Smooth muscle cell (in vitro differentiated cells): ENCODE measurements around the gene ANKRD12. TPM values are rescaled to one million over a fixed set of nuclear protein-coding genes. Genes with fewer than 3 reads are reported as not detected.

Source experiments
- DNase-seq: peaks from one replicate; lab custom pipeline; 2025; ENCODE audit not compliant: unreplicated experiment; lab: John Stamatoyannopoulos, UW
- H2AFZ ChIP-seq: fragments of 200-600 bp; sonication (generic); 2 replicates; pipeline ENCODE4 v1.6.0; 2016; ENCODE audit warnings: antibody characterized with exemption, low read depth, mild to moderate bottlenecking
- H3F3A ChIP-seq: fragments of 200-600 bp; sonication (generic); 2 replicates; pipeline ENCODE4 v1.6.0; 2017; ENCODE audit warnings: antibody characterized with exemption, low read depth
- H3K27ac ChIP-seq: fragments of 200-600 bp; sonication (generic); 2 replicates; pipeline ENCODE4 v1.5.1; 2016; ENCODE audit warnings: low read depth, mild to moderate bottlenecking
- H3K27me3 ChIP-seq: fragments of 200-600 bp; sonication (generic); 2 replicates; pipeline ENCODE4 v1.6.1; 2016; ENCODE audit warnings: low read depth, mild to moderate bottlenecking
- H3K36me3 ChIP-seq: fragments of 200-600 bp; sonication (generic); 2 replicates; pipeline ENCODE4 v1.5.1; 2016; ENCODE audit warnings: low read depth
- H3K4me1 ChIP-seq: fragments of 200-600 bp; sonication (generic); 2 replicates; pipeline ENCODE4 v1.5.1; 2016; ENCODE audit warnings: low read depth
- H3K4me2 ChIP-seq: fragments of 200-600 bp; sonication (generic); 2 replicates; pipeline ENCODE4 v1.6.0; 2016; ENCODE audit warnings: mild to moderate bottlenecking
- H3K4me3 ChIP-seq: fragments of 200-600 bp; sonication (generic); 2 replicates; pipeline ENCODE4 v1.5.1; 2016; ENCODE audit warnings: mild to moderate bottlenecking
- H3K79me2 ChIP-seq: fragments of 200-600 bp; sonication (generic); 2 replicates; pipeline ENCODE4 v1.6.0; 2016; ENCODE audit warnings: low read depth, mild to moderate bottlenecking
- H3K9ac ChIP-seq: fragments of 200-600 bp; sonication (generic); 2 replicates; pipeline ENCODE4 v1.6.0; 2016; ENCODE audit warnings: low read depth
- H3K9me3 ChIP-seq: fragments of 200-600 bp; sonication (generic); replicated peaks from 2 replicates; pipeline ENCODE4 v1.5.1; 2016; ENCODE audit warnings: low read depth
- H4K20me1 ChIP-seq: fragments of 200-600 bp; sonication (generic); 2 replicates; pipeline ENCODE4 v1.6.0; 2016; ENCODE audit warnings: low read depth
- WGBS: methylation state at CpG from one replicate; pipeline ENCODE4 v1.1.7; 2016; ENCODE audit warnings: low lambda C conversion rate; 5-methylcytosine and 5-hydroxymethylcytosine counted together
- polyA plus RNA-seq: library from polyadenylated mRNA; unstranded; fragments of >200 nt; fragmentation: Nextera tagmentation; extraction: Ambion mirVana; gene quantifications from 2 replicates; pipeline ENCODE4 v1.2.1, GENCODE V29; 2016
- total RNA-seq: library from RNA; depleted of rRNA; stranded (reverse); fragments of >200 nt; gene quantifications from 2 replicates; pipeline ENCODE4 v1.2.3, GENCODE V29; 2014
- TF ChIP-seq, protein P1 (sequence below): fragments of 200-600 bp; sonication (generic); IDR thresholded peaks from 2 replicates; pipeline ENCODE4 v1.5.1; 2017; ENCODE audit warnings: borderline replicate concordance, mild to moderate bottlenecking, antibody characterized with exemption; ENCODE audit not compliant: insufficient read depth, poor library complexity, severe bottlenecking

The ANKRD12 gene
- total and polyA plus RNA-seq, 2 experiments from 2014 or later = 28.8 to 43.7 TPM

DNA sequence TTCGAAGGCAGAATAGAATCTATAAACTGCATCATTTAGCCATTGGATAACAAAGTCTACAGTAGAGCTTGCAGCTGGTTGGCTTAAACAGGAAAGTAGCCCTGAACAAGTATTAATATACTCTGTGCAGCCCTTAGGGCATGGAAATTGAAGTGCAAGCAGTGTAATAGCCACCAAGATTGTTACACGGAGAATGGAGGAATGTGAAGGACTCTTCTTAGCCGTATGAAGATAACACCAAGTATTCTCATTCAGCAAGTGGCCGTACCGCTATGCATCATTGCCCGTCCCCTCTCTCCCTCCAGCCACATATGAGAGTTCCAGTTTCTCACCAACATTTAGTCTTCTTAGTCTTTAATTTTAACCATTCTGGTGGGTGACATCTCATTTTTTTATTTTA lies 40.5 kb downstream of the ANKRD12 start:
- H3K79me2 ChIP-seq = peaks cover 95% of the 10 kb centered on the region
- H2AFZ ChIP-seq = no peak overlapping the region
- H3K9ac ChIP-seq = no peak overlapping the region
- DNase-seq = no peak
- H4K20me1 ChIP-seq = peaks cover 99% of the 10 kb centered on the region
- no peaks in the 10 kb centered on the region for H3K27me3 ChIP-seq
- H3K9me3 ChIP-seq = no peaks in the 10 kb centered on the region
- no peak overlapping the region for H3K4me3 ChIP-seq
- no peaks in the 10 kb centered on the region for H3K4me1 ChIP-seq
- no peaks in the 10 kb centered on the region for H3F3A ChIP-seq
- H3K27ac ChIP-seq = no peak overlapping the region
- WGBS = 90% methylated on average over 6 of the region's 6 CpGs
- TF ChIP-seq, protein P1, sequence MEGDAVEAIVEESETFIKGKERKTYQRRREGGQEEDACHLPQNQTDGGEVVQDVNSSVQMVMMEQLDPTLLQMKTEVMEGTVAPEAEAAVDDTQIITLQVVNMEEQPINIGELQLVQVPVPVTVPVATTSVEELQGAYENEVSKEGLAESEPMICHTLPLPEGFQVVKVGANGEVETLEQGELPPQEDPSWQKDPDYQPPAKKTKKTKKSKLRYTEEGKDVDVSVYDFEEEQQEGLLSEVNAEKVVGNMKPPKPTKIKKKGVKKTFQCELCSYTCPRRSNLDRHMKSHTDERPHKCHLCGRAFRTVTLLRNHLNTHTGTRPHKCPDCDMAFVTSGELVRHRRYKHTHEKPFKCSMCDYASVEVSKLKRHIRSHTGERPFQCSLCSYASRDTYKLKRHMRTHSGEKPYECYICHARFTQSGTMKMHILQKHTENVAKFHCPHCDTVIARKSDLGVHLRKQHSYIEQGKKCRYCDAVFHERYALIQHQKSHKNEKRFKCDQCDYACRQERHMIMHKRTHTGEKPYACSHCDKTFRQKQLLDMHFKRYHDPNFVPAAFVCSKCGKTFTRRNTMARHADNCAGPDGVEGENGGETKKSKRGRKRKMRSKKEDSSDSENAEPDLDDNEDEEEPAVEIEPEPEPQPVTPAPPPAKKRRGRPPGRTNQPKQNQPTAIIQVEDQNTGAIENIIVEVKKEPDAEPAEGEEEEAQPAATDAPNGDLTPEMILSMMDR = no peak
- H3K36me3 ChIP-seq = no peaks in the 10 kb centered on the region
- no peak overlapping the region for H3K4me2 ChIP-seq

DNA sequence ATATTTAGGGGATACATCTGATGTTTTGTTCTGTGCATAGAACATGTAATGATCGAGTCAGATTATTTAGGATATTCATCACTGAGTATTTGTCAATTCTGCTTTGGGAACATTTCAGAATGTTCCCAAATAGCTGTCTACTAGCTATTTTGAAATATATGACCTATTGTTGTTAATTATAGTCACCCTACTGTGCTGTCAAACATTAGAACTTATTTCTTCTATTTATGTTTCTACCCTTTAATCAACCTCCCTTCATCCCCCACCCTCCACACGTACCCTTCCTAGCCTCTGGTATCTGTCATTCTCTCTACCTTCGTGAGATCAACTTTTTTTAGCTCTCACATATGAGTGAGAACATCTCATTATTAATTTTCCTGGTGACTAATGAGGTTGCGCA lies 40.9 kb downstream of the ANKRD12 start:
- no peaks in the 10 kb centered on the region for H3K4me1 ChIP-seq
- TF ChIP-seq, protein P1 = no peak
- no peaks in the 10 kb centered on the region for H3K9me3 ChIP-seq
- H3K27ac ChIP-seq = no peak overlapping the region
- 91% methylated on average over 4 of the region's 4 CpGs for WGBS
- no peaks in the 10 kb centered on the region for H3F3A ChIP-seq
- H2AFZ ChIP-seq = no peak overlapping the region
- no peak overlapping the region for H3K4me2 ChIP-seq
- no peaks in the 10 kb centered on the region for H3K36me3 ChIP-seq
- no peak for DNase-seq
- no peak overlapping the region for H3K4me3 ChIP-seq
- H3K27me3 ChIP-seq = no peaks in the 10 kb centered on the region
- H4K20me1 ChIP-seq = peaks cover 95% of the 10 kb centered on the region
- H3K9ac ChIP-seq = no peak overlapping the region
- H3K79me2 ChIP-seq = peaks cover 91% of the 10 kb centered on the region

DNA sequence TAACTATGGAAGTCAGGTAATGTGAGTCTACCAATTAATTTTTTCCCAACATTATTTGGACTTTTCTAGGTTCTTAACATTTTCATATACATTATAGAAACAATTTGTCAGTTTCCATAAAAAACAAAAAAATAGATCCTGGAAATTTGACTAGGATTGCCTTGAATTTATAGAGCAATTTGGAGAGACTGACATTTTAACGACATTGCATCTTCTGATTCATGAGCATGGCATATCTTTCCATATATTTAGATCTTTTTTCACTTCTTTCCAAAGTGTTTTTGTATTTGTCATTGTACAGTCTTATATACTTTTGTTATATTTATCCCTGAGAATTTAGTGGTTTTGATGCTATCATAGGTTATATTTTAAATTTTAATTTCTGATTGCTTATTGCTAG lies 42.0 kb downstream of the ANKRD12 start:
- Histone ChIP-seq H3K4me2 (no peak overlapping the region), H3K27ac (no peak overlapping the region), H3K4me3 (no peak overlapping the region), H2AFZ (no peak overlapping the region), H3K9me3 (no peaks in the 10 kb centered on the region), H3K9ac (no peak overlapping the region), H4K20me1 (peaks cover 89% of the 10 kb centered on the region), H3K36me3 (no peaks in the 10 kb centered on the region), H3F3A (no peaks in the 10 kb centered on the region), H3K79me2 (peaks cover 80% of the 10 kb centered on the region), H3K4me1 (no peaks in the 10 kb centered on the region), H3K27me3 (no peaks in the 10 kb centered on the region)
- TF ChIP-seq, protein P1 = no peak
- WGBS = 100% methylated on average over 1 of the region's 1 CpG
- DNase-seq = no peak

DNA sequence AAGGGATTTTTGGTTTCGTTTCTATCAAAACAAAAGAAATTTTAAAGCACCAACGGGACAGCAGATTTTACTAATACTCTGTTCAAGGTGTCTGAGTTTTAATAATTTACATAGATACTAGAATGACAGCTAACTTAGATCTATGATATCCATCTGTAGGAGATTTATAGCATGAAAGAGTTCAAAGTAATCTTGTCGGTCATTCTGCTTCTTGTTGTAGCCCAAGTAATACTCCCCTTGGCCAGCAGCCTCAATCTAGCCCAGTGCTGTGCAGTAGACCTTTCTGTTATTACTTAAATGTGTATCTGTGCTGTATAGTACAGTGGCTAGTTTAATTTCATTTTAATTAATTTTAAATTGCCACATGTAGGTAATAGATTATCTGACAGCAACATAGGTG lies 44.7 kb downstream of the ANKRD12 start:
- no peaks in the 10 kb centered on the region for H3K27me3 ChIP-seq
- DNase-seq = no peak
- H3K79me2 ChIP-seq = peaks cover 62% of the 10 kb centered on the region
- H3K9me3 ChIP-seq = no peaks in the 10 kb centered on the region
- no peaks in the 10 kb centered on the region for H3K4me1 ChIP-seq
- TF ChIP-seq, protein P1 = no peak
- H3K27ac ChIP-seq = no peak overlapping the region
- no peak overlapping the region for H2AFZ ChIP-seq
- H3K9ac ChIP-seq = no peak overlapping the region
- H3K36me3 ChIP-seq = no peaks in the 10 kb centered on the region
- H3K4me3 ChIP-seq = no peak overlapping the region
- H3F3A ChIP-seq = no peaks in the 10 kb centered on the region
- WGBS = 95% methylated on average over 3 of the region's 3 CpGs
- H4K20me1 ChIP-seq = peaks cover 83% of the 10 kb centered on the region
- no peak overlapping the region for H3K4me2 ChIP-seq
